Measurements from ENCODE around the gene HPS4. TPM values are rescaled to one million over a fixed set of nuclear protein-coding genes. Genes with fewer than 3 reads are reported as not detected.

The HPS4 gene
- total RNA-seq, 4 donors from 2014 or later, result 21.9 to 28.5 (median 24.5) TPM

DNA sequence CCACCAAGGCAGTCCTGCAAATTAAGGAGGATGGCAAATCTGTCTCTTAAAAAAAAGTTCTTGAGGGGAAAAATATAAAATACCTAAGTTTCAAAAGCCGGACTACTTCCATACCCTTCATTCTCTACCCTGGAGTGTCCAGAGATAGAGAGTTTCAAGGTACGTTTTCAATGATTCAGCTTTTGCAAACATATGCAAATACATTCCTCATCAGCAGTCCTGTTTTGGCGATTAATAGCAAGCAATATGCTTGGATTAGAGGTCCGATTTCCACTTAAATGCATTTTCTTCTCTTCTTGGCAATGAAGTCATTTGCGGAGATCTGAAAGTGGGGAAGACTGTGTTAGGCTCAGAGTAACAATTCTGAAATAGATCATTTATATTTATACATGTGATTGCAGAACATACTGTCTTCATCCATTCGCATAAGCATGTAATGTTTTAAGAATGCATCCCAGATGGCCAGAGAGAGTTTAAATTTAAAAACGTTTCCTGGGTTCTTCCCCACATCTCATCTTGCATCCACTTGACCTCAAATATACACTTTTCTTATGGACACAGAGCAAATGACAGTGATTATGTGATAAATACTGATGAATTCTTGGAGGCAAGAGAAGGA is 42.5 kb upstream of the HPS4 start:
- DNase-seq, result no peak
- Histone ChIP-seq H3K9me3 (no peaks in the 10 kb centered on the region), H3K27ac (no peak overlapping the region), H3K36me3 (peaks cover 0 to 70% (median 9%) of the 10 kb centered on the region in 3 donors), H3K4me3 (no peak overlapping the region), H3K27me3 (no peaks in the 10 kb centered on the region), H3K4me1 (peaks cover 0 to 12% (median 5%) of the 10 kb centered on the region in 3 donors)
- intact Hi-C loops (cut with DNase I), result no loop called here
- 77 to 81% methylated on average over 7 of the region's 7 CpGs for WGBS, 2 donors
- TF ChIP-seq POLR2A (IDR thresholded peaks at IDR 0.05) (no peak), CTCF (IDR thresholded peaks at IDR 0.05) (no peak)

GRCh38 chr22:26524870-26525269 is 41.3 kb upstream of the HPS4 start:
- intact Hi-C loops (cut with DNase I), result no loop called here
- H3K4me3 ChIP-seq, result no peak overlapping the region
- WGBS, 2 donors, result 90 to 94% methylated on average over 4 of the region's 4 CpGs
- TF ChIP-seq CTCF (IDR thresholded peaks at IDR 0.05), result no peak
- TF ChIP-seq POLR2A (IDR thresholded peaks at IDR 0.05), result no peak
- H3K27ac ChIP-seq, result no peak overlapping the region
- peaks cover 0 to 62% (median 9%) of the 10 kb centered on the region in 3 donors for H3K36me3 ChIP-seq
- H3K9me3 ChIP-seq, result no peaks in the 10 kb centered on the region
- H3K27me3 ChIP-seq, result no peaks in the 10 kb centered on the region
- no peak for DNase-seq
- peaks cover 0 to 10% (median 4%) of the 10 kb centered on the region in 3 donors for H3K4me1 ChIP-seq

GRCh38 chr22:26522592-26522991 is 39.0 kb upstream of the HPS4 start:
- H3K4me1 ChIP-seq, result no peaks in the 10 kb centered on the region
- TF ChIP-seq CTCF (IDR thresholded peaks at IDR 0.05), result no peak
- no peak for TF ChIP-seq POLR2A (IDR thresholded peaks at IDR 0.05)
- H3K27me3 ChIP-seq, result no peaks in the 10 kb centered on the region
- no peak overlapping the region for H3K27ac ChIP-seq
- H3K4me3 ChIP-seq, result no peak overlapping the region
- intact Hi-C loops (cut with DNase I), result no loop called here
- no peak for DNase-seq
- no peaks in the 10 kb centered on the region for H3K9me3 ChIP-seq
- peaks cover 0 to 48% (median 5%) of the 10 kb centered on the region in 3 donors for H3K36me3 ChIP-seq
- WGBS, 2 donors, result 88 to 92% methylated on average over 4 of the region's 4 CpGs

DNA sequence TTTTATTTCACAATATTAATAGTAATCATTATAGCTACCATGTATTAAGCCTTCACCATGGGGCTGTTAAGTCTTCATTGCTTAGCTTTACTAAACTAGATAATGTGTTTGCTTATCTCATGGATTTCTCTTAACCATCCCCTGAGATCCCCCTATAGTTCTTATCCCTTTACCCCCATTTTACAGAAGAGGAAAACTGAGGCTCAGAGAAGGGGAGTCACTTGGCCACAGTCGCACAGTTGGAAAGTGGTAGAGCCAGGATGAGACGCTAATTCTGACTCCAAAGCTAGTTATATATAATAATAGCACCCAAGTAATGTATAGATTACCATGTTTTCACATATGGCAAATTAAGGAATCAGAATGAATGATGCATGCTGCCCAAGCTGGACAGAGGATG is 38.4 kb upstream of the HPS4 start:
- intact Hi-C loops (cut with DNase I), result no loop called here
- no peak for DNase-seq
- Histone ChIP-seq H3K36me3 (peaks cover 0 to 42% (median 0%) of the 10 kb centered on the region in 3 donors), H3K4me1 (no peaks in the 10 kb centered on the region), H3K27me3 (no peaks in the 10 kb centered on the region), H3K4me3 (no peak overlapping the region), H3K9me3 (no peaks in the 10 kb centered on the region), H3K27ac (no peak overlapping the region)
- TF ChIP-seq CTCF (IDR thresholded peaks at IDR 0.05), result no peak
- WGBS, 2 donors, result 88 to 96% methylated on average over 2 of the region's 2 CpGs

- TF ChIP-seq CTCF (IDR thresholded peaks at IDR 0.05) (no peak), POLR2A (IDR thresholded peaks at IDR 0.05) (no peak)
- Histone ChIP-seq H3K4me1 (peaks cover 0 to 15% (median 7%) of the 10 kb centered on the region in 3 donors), H3K4me3 (no peak overlapping the region), H3K9me3 (no peaks in the 10 kb centered on the region), H3K27me3 (no peaks in the 10 kb centered on the region), H3K36me3 (peaks cover 0 to under 1% (median 0%) of the 10 kb centered on the region in 3 donors), H3K27ac (no peak overlapping the region)
- 96% methylated on average over 5 of the region's 5 CpGs for WGBS, 2 donors
- intact Hi-C loops (cut with DNase I), result no loop called here
- DNase-seq, result no peak
These were observed 33.8 kb upstream of the HPS4 start for GRCh38 chr22:26517429-26517828.
